Measurements from ENCODE around the gene PTPRH. TPM values are rescaled to one million over a fixed set of nuclear protein-coding genes. Genes with fewer than 3 reads are reported as not detected.

PTPRH gene
- polyA plus RNA-seq, 1 experiment = 4.3 TPM

DNA sequence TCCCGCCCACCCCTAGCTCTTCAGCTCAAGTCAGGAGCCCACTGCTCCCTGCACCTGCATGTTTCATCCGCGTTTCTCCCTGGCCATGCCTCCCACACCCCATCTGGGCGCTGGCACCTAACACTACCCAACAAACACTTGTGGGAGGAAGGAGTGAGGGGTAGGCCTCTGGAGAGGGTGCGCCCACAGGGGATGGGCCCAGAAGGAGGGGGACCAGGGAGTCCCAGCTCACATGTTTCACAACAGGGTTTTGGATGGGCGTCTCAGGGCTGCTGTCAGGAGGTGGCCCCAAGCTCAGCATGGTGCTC, 31.4 kb upstream of the PTPRH start:
- no peak overlapping the region for H3K4me3 ChIP-seq (ENCODE audit: low read depth, low read length)
- ChIA-PET POLR2A (no interaction called here), CTCF (interaction anchor here (1.2 kb wide), 1 partner anchor 14 kb away, joined by 3 read pairs; no protein-coding TSS in a partner anchor)
- TF ChIP-seq, protein P1, sequence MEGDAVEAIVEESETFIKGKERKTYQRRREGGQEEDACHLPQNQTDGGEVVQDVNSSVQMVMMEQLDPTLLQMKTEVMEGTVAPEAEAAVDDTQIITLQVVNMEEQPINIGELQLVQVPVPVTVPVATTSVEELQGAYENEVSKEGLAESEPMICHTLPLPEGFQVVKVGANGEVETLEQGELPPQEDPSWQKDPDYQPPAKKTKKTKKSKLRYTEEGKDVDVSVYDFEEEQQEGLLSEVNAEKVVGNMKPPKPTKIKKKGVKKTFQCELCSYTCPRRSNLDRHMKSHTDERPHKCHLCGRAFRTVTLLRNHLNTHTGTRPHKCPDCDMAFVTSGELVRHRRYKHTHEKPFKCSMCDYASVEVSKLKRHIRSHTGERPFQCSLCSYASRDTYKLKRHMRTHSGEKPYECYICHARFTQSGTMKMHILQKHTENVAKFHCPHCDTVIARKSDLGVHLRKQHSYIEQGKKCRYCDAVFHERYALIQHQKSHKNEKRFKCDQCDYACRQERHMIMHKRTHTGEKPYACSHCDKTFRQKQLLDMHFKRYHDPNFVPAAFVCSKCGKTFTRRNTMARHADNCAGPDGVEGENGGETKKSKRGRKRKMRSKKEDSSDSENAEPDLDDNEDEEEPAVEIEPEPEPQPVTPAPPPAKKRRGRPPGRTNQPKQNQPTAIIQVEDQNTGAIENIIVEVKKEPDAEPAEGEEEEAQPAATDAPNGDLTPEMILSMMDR (IDR thresholded peaks at IDR 0.05; ENCODE audit: insufficient read depth, low read depth, low read length) = no peak
- no peak for DNase-seq (ENCODE audit: low read depth)
- H3K36me3 ChIP-seq (ENCODE audit: control insufficient read depth, insufficient read depth, low read length) = peaks cover 64% of the 10 kb centered on the region
- no peaks in the 10 kb centered on the region for H3K27me3 ChIP-seq (ENCODE audit: control insufficient read depth, insufficient read depth, low read length)

DNA sequence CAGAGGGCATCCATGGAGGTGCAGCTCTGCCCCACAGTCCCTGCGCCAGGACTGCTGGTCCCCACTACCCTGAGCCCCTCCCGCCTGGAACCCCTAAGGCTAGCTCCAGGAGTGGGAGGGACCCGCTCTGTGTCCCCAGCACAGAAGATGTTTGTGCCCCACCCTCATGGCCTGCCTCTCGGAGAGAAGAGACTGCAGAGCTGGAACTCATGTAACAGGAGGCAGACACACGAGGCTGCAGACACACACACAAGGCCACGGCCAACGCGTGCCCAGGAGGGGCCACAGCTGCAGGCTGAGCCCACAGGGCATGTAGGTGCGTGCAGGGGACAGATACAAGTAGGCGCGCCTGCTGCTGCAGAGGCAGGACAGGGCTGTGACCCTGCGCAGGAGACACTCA, 29.7 kb upstream of the PTPRH start:
- Histone ChIP-seq H3K36me3 (ENCODE audit: control insufficient read depth, insufficient read depth, low read length) (peaks cover 54% of the 10 kb centered on the region), H3K4me3 (ENCODE audit: low read depth, low read length) (no peak overlapping the region), H3K27me3 (ENCODE audit: control insufficient read depth, insufficient read depth, low read length) (no peaks in the 10 kb centered on the region)
- no peak for DNase-seq (ENCODE audit: low read depth)
- TF ChIP-seq, protein P1 (IDR thresholded peaks at IDR 0.05; ENCODE audit: insufficient read depth, low read depth, low read length) = no peak
- POLR2A ChIA-PET = no interaction called here
- CTCF ChIA-PET = no interaction called here

DNA sequence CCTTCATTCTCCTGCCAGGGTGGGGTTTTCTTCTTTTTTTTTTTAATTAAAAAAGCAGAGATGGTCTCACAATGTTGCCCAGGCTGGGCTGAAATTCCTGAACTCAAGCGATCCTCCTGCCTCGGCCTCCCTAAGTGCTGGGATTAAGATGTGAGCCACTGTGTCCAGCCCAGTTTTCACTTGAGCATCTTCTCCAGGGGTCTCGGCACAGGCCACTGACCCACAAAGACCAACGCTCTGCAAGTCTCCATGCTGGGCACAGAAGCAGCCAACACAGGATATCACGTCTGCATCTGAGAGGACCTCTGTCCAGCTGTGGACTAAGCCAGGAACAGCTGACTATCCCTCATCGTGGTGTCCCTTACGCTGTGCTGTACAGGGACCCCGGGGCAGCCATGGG, 28.7 kb upstream of the PTPRH start:
- no peaks in the 10 kb centered on the region for H3K27me3 ChIP-seq (ENCODE audit: control insufficient read depth, insufficient read depth, low read length)
- ChIA-PET POLR2A (no interaction called here), CTCF (no interaction called here)
- H3K4me3 ChIP-seq (ENCODE audit: low read depth, low read length) = no peak overlapping the region
- peaks cover 50% of the 10 kb centered on the region for H3K36me3 ChIP-seq (ENCODE audit: control insufficient read depth, insufficient read depth, low read length)
- TF ChIP-seq, protein P1 (IDR thresholded peaks at IDR 0.05; ENCODE audit: insufficient read depth, low read depth, low read length) = no peak
- no peak for DNase-seq (ENCODE audit: low read depth)

DNA sequence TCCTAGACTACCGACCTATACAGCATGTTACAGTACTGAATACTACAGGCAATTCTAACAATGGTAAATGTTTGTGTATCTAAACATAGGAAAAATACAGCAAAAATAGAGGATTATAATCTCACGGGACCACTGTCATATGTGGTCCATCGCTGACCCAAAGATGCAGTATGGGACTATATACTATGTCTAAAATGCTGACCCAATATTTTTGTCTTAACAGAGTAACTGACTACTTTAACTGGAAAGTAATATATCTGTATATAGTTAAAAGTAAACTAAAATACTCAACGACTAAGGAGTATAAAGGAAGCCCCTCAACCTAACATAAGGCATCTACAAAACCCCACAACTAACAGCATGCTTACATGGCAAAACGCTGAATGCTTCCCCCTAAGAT, 23.7 kb upstream of the PTPRH start:
- Histone ChIP-seq H3K27me3 (ENCODE audit: control insufficient read depth, insufficient read depth, low read length) (no peaks in the 10 kb centered on the region), H3K4me3 (ENCODE audit: low read depth, low read length) (no peak overlapping the region), H3K36me3 (ENCODE audit: control insufficient read depth, insufficient read depth, low read length) (peaks cover 41% of the 10 kb centered on the region)
- no peak for DNase-seq (ENCODE audit: low read depth)
- ChIA-PET POLR2A (no interaction called here), CTCF (no interaction called here)
- TF ChIP-seq, protein P1 (IDR thresholded peaks at IDR 0.05; ENCODE audit: insufficient read depth, low read depth, low read length) = no peak

DNA sequence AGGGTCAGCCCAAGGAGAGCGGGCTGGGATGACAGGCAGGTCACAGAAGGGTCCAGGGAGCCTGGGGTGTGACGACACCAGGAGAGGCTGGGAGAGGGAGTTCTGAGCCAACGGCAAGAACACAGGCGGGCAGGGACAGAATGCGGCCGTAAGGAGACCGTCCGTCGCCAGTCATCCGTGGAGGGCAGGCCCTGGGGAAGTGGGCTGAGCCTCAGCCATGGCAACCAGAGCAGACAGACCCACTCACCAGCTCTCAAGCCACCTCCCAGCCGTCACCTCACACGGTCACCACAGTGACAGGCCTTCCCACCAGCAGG, 22.9 kb upstream of the PTPRH start:
- CTCF ChIA-PET = no interaction called here
- TF ChIP-seq, protein P1 (IDR thresholded peaks at IDR 0.05; ENCODE audit: insufficient read depth, low read depth, low read length) = no peak

More for the DNA sequence above, 22.9 kb upstream of the PTPRH start:
- POLR2A ChIA-PET = no interaction called here
- DNase-seq (ENCODE audit: low read depth) = no peak
- peaks cover 38% of the 10 kb centered on the region for H3K36me3 ChIP-seq (ENCODE audit: control insufficient read depth, insufficient read depth, low read length)
- H3K4me3 ChIP-seq (ENCODE audit: low read depth, low read length) = no peak overlapping the region
- no peaks in the 10 kb centered on the region for H3K27me3 ChIP-seq (ENCODE audit: control insufficient read depth, insufficient read depth, low read length)
